Measurements from ENCODE around the gene SCGB1D1.

The SCGB1D1 gene, protein sequence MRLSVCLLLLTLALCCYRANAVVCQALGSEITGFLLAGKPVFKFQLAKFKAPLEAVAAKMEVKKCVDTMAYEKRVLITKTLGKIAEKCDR

DNA sequence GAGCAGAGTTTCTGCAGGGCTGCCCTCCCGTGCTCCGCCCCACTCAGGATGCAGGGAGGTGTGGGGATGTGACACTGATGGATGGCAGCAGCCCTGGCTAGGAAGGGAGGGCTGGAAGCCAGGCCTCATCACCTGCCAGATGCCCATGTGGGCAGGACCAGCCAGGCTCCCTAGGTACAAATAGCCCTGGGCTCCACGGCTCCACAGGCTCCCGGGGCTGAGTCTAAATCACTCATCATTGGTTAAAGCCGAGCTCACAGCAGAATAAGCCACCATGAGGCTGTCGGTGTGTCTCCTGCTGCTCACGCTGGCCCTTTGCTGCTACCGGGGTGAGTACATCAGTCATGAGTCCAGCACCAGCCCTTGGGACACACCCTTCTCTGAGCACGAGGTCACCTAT is at the start of gene SCGB1D1:
SCGB1D1 (plus strand) TSS at position 206 of the 400 bp plus-strand sequence; CDS start at position 275, 69 bp downstream.
- in situ Hi-C loops (cut with HindIII; ENCODE audit: low sequenced_read_pairs): no loop called here

GRCh38 chr11:62140304-62141110 is 49.5 kb upstream of the SCGB1D1 start:
- in situ Hi-C loops (cut with HindIII; ENCODE audit: low sequenced_read_pairs): no loop called here

GRCh38 chr11:62141111-62142042 is 48.6 kb upstream of the SCGB1D1 start:
- in situ Hi-C loops (cut with HindIII; ENCODE audit: low sequenced_read_pairs): no loop called here

DNA sequence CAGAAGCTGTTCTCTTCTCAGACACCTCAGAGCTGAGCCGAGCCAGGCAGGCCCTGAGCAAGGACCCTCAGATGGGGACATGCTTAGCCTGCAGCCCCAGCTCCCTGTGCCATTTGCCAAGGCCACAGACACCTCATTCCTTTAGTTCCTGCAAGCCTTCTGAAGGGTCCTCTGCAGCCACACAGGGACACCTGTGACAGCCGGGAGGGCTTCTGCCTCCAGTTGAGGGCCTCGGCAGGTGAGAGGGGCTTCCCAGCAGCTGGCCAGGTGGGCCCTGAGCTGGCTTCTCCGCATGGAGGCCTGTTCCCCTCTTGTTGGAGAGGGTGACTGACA is 48.0 kb upstream of the SCGB1D1 start:
- in situ Hi-C loops (cut with HindIII; ENCODE audit: low sequenced_read_pairs): no loop called here

DNA sequence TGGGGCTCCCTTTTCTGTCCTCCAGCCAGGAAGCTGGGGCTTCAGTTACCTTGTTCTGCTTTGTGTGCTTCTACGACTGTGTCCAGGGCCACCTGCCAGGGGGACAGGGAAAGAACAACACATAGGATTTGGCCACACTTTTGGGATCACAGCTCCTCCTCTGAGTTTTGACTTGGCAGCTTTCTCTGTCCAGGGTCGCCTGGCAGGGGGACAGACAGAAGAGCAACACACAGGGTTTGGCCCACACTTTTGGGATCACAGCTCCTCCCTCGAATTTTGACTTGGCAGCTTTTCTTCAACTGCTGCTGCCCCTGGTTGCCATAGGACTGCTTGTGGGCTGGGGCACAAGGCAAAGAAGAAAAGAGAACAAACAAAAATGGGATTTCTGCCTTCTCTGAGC is 47.1 kb upstream of the SCGB1D1 start:
- in situ Hi-C loops (cut with HindIII; ENCODE audit: low sequenced_read_pairs): no loop called here

DNA sequence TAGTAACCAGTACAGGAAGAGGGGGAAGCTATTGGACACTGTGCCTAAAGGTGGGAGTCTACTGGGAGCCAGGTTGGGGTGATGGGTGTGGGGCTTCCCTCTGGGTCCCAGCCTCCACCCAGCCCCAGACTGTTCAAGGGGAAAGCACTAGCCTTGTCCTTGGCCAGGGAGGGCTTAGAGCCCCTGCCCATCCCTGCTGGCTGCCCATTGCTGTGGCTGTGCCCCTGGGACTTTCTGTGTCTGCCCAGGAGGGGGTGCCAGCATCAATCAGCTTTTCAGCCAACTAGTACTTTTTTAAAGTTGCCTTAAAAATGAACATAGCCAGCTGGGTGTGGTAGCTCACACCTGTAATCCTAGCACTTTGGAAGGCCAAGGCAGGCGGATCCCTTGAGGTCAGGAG is 46.3 kb upstream of the SCGB1D1 start:
- in situ Hi-C loops (cut with HindIII; ENCODE audit: low sequenced_read_pairs): no loop called here

GRCh38 chr11:62144641-62145255 is 45.3 kb upstream of the SCGB1D1 start:
- in situ Hi-C loops (cut with HindIII; ENCODE audit: low sequenced_read_pairs): no loop called here

- in situ Hi-C loops (cut with HindIII; ENCODE audit: low sequenced_read_pairs): no loop called here
Observed at GRCh38 chr11:62145261-62145871, 44.6 kb upstream of the SCGB1D1 start.

DNA sequence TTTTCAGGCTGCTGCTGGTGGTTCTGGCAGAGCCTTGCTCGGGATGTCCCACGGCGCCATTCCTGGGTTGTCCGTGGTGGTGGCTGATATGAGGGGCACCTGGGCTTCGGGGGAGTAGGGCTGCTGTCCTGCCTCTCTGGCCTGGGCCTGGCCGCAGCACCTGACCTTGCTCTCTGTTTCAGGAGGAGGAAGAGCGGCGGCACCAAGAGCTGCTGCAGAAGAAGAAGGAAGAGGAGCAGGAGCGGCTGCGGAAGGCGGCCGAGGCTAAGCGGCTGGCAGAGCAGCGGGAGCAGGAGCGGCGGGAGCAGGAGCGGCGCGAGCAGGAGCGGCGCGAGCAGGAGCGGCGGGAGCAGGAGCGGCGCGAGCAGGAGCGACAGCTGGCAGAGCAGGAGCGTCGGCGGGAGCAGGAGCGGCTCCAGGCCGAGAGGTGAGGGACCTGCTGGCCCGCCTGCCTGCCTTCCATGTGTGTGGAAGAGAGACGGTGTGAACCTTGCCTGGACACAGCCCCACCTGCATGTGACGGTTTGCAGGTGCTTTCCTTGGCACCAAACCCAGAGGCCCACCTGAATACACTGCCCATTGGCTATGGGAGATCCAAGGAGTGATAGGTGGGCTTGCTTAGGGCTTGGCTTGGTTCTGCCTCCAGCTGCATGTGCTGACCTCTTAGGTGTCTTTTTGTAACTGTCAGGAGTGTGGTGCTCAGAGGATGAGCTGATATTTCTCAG is 43.4 kb upstream of the SCGB1D1 start:
- in situ Hi-C loops (cut with HindIII; ENCODE audit: low sequenced_read_pairs): no loop called here

- in situ Hi-C loops (cut with HindIII; ENCODE audit: low sequenced_read_pairs): no loop called here
Observed at GRCh38 chr11:62147545-62147944, 42.5 kb upstream of the SCGB1D1 start.

DNA sequence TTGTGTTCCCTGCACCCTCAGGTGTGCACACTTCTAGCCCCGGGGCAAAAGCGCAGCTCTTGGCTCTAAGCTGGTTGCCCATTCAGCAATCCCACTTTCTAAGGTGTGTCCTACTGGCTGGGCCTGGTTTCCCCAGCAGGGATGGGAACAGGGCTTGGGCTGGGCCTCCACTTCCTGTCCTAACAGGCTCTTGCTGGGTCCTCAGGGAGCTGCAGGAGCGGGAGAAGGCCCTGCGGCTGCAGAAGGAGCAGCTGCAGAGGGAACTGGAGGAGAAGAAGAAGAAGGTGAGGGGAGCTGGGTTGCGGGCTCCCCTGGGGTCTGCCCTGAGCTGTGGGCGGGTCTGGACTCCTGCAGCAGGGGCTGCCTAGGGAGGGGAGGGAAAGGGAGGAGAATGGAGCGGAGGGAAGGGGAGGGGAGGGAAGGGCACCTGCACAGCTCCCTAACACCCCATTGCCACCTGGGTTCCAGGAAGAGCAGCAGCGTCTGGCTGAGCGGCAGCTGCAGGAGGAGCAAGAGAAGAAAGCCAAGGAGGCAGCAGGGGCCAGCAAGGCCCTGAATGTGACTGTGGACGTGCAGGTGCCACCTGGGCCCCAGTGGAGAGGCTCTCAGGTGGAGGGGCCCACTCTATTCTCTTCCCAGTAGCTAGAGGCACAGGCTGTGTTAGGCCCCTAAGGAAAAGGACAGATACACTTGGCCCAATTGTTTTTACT is 41.6 kb upstream of the SCGB1D1 start:
- in situ Hi-C loops (cut with HindIII; ENCODE audit: low sequenced_read_pairs): no loop called here

GRCh38 chr11:62149986-62150886 is 39.8 kb upstream of the SCGB1D1 start:
- in situ Hi-C loops (cut with HindIII; ENCODE audit: low sequenced_read_pairs): no loop called here

- in situ Hi-C loops (cut with HindIII; ENCODE audit: low sequenced_read_pairs): no loop called here
Observed at GRCh38 chr11:62150887-62151736, 38.9 kb upstream of the SCGB1D1 start.

DNA sequence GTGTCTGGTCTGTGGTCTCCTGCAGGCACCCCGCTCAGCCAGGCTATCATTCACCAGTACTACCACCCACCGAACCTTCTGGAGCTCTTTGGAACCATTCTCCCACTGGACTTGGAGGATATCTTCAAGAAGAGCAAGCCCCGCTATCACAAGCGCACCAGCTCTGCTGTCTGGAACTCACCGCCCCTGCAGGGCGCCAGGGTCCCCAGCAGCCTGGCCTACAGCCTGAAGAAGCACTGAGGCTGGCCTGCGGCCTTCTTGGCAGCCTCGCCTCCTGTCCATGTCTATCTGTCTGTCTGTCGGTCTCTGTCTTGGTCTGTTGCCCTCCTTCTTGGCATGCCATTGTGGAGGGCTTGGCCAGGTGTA is 38.3 kb upstream of the SCGB1D1 start:
- in situ Hi-C loops (cut with HindIII; ENCODE audit: low sequenced_read_pairs): no loop called here

DNA sequence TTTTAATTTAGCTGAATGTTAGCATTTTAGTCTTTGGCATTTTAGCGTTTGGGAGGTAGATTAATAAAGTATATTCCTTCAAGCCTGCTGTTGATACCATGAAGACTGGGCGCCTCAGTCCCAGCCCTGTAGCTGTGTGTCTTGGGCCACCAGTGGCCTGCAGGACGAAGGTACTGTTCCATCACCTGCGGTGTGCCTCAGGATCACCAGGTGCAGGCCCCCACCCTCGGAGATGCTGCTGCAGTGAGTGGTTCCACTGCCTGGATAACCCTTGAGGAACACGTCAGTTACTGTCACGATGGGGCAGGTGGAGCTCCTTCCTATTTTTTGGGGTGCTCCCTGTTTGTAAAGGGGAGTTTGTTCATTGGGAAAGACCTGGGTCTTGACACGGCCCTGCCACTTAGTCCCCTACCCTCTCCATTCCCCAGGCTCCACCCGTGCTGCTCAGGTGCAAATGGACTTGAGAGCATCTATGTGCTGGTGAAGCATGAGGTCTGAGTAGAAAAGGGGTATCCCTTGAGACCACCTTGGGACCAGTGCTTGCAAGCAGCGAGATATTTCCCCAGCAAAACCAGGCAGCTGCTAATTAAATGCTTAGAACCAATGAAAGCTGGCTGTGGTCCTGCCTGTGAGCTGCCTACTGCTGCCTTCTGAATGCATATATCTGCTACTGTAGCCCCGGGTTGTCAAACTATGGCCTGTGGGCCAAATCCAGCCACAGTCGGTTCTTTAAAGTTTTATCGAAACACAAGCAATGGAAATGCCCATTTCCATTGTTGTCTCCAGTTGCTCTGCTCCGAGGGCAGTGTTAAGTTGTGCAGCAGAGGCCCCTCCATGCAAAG is 37.5 kb upstream of the SCGB1D1 start:
- in situ Hi-C loops (cut with HindIII; ENCODE audit: low sequenced_read_pairs): no loop called here

DNA sequence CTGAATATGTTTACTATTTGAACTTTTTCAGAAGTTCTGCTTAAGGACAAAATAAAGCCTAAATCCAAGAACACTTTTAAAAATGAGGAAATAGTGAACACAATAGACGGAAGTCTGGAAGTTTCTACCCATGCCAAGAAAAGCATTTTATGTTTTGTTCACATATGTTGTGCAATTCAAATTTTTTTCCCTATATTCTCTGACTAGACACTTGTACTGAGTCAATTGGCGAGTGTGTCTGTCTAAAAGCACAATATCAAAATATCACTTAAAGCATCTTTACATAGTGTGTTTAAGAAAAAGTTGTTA is 37.0 kb upstream of the SCGB1D1 start:
- in situ Hi-C loops (cut with HindIII; ENCODE audit: low sequenced_read_pairs): no loop called here

- in situ Hi-C loops (cut with HindIII; ENCODE audit: low sequenced_read_pairs): no loop called here
Observed at GRCh38 chr11:62153617-62154016, 36.4 kb upstream of the SCGB1D1 start.

Data from endothelial cell of hepatic sinusoid (primary cell).